K562 (cell line): ENCODE results near the gene ZNF71. TPM values are rescaled to one million over a fixed set of nuclear protein-coding genes. Genes with fewer than 3 reads are reported as not detected.

Source experiments
- ATAC-seq: fragments of 200-7000 bp; cut with Tn5 transposase; 3 replicates; pipeline ENCODE4 v1.9.1; 2020; ENCODE audit warnings: moderate library complexity
- BruUV-seq: library from RNA; stranded (reverse); fragments of 400-500 nt; replicated peaks from 2 replicates; lab custom pipeline; 2021; lab: Mats Ljungman, UMichigan
- CTCF ChIA-PET: fragments of 300-600 bp; formaldehyde crosslinking; extraction: SDS; loops from one replicate; lab custom pipeline; 2021; ENCODE audit warnings: low intra/inter-chr PET ratio; lab: Yijun Ruan, JAX
- POLR2A ChIA-PET: fragments of 300-600, 350-650 bp; sonication (Branson Sonifier 250); formaldehyde crosslinking; extraction: SDS; loops from one replicate; lab custom pipeline; 2021; ENCODE audit warnings: antibody characterized with exemption, inconsistent platforms; lab: Yijun Ruan, JAX
- DNase-seq, 4 experiments: peaks; one replicate each; pipeline versions ENCODE4 v3.0.0 to v3.0.0-alpha.2; 2011 to 2018; ENCODE audit warnings: low spot score in 3 of 4, mixed read lengths in 3 of 4; ENCODE audit errors: extremely low read depth in 1 of 4
- FAIRE-seq: peaks from 2 replicates; lab custom pipeline; 2011; peaks lifted over from hg19 to GRCh38; lab: Jason Lieb, UNC
- H2AFZ ChIP-seq: 2 replicates; pipeline ENCODE4 v1.6.0; 2011; ENCODE audit warnings: low read depth, low read length, control low read depth, inconsistent platforms
- H3K27ac ChIP-seq: fragments of 200-600 bp; 3 replicates; pipeline ENCODE4 v1.8.0; 2011; ENCODE audit warnings: low read depth, mild to moderate bottlenecking, control low read depth, inconsistent platforms, low read length, moderate library complexity, mixed read lengths; ENCODE audit errors: extremely low read depth
- H3K27me3 ChIP-seq, 2 experiments: fragments of 300-600 bp in 1 of 2; 2 replicates in 1 of 2; 3 replicates in 1 of 2; pipeline versions ENCODE4 v1.6.0 to v1.8.0; 2011; ENCODE audit warnings: inconsistent platforms in 2 of 2, low read length in 2 of 2, mild to moderate bottlenecking in 1 of 2, mixed read lengths in 1 of 2, moderate library complexity in 1 of 2; ENCODE audit not compliant: control insufficient read depth in 2 of 2, insufficient read depth in 2 of 2
- H3K36me3 ChIP-seq: fragments of 300-600 bp; 3 replicates; pipeline ENCODE4 v1.8.0; 2011; ENCODE audit warnings: mild to moderate bottlenecking, low read length, inconsistent platforms; ENCODE audit not compliant: control insufficient read depth, insufficient read depth
- H3K4me1 ChIP-seq, 2 experiments: fragments of 200-600 bp in 1 of 2; replicated peaks in 1 of 2; 2 replicates in 1 of 2; 3 replicates in 1 of 2; pipeline versions ENCODE4 v1.5.1 to v1.8.0; 2011; ENCODE audit warnings: inconsistent platforms in 2 of 2, low read length in 2 of 2, mild to moderate bottlenecking in 1 of 2, mixed read lengths in 1 of 2, moderate library complexity in 1 of 2; ENCODE audit not compliant: control insufficient read depth in 2 of 2, insufficient read depth in 2 of 2
- H3K4me2 ChIP-seq: 2 replicates; pipeline ENCODE4 v1.6.1; 2011; ENCODE audit warnings: low read length, control low read depth, inconsistent platforms, mixed read lengths; ENCODE audit not compliant: insufficient read depth
- H3K4me3 ChIP-seq: fragments of 200-600 bp; sonication (generic), shearing (Covaris generic); 2 replicates; pipeline ENCODE4 v1.5.1; 2016; ENCODE audit warnings: control low read depth, inconsistent platforms
- H3K79me2 ChIP-seq: fragments of 200-600 bp; 3 replicates; pipeline ENCODE4 v1.8.0; 2011; ENCODE audit warnings: low read length, inconsistent platforms; ENCODE audit not compliant: control insufficient read depth, insufficient read depth
- H3K9ac ChIP-seq, 2 experiments: 2 replicates each; pipeline versions ENCODE4 v1.6.0 to v1.6.1; 2011; ENCODE audit warnings: low read depth in 2 of 2, low read length in 2 of 2, control low read depth in 1 of 2, inconsistent platforms in 1 of 2, mild to moderate bottlenecking in 1 of 2, mixed read lengths in 1 of 2; ENCODE audit not compliant: insufficient read depth in 1 of 2
- H3K9me1 ChIP-seq: one replicate; pipeline ENCODE4 v1.6.0; 2011; ENCODE audit warnings: inconsistent platforms, mild to moderate bottlenecking, low read length, moderate library complexity; ENCODE audit not compliant: control insufficient read depth, insufficient read depth
- H3K9me3 ChIP-seq: replicated peaks from 2 replicates; pipeline ENCODE4 v1.5.1; 2011; ENCODE audit warnings: low read depth, low read length, inconsistent platforms; ENCODE audit not compliant: control insufficient read depth, insufficient read depth
- H4K20me1 ChIP-seq: replicated peaks from 2 replicates; pipeline ENCODE4 v1.6.1; 2011; ENCODE audit warnings: low read length, inconsistent platforms, mixed read lengths; ENCODE audit not compliant: control insufficient read depth, insufficient read depth
- ATF7 ChIP-seq: fragments of 450-650 bp; IDR thresholded peaks from 2 replicates; pipeline ENCODE4 v1.7.1; 2014; ENCODE audit warnings: mild to moderate bottlenecking, moderate library complexity
- GABPB2 ChIP-seq: fragments of 250-450 bp; sonication (Bioruptor Pico); conservative IDR thresholded peaks from 2 replicates; pipeline ENCODE4 v1.5.1; 2021; ENCODE audit warnings: mild to moderate bottlenecking
- MAFG ChIP-seq: fragments of 450-650 bp; conservative IDR thresholded peaks from 2 replicates; pipeline ENCODE4 v1.6.1; 2016; ENCODE audit warnings: missing genetic modification characterization, missing compliant biosample characterization
- PHF21A ChIP-seq: fragments of 450-650 bp; IDR thresholded peaks from 2 replicates; pipeline ENCODE4 v1.6.1; 2017; ENCODE audit warnings: low read depth, borderline replicate concordance
- RBM25 ChIP-seq: fragments of 200-400 bp; formaldehyde crosslinking; IDR thresholded peaks from 2 replicates; pipeline ENCODE4 v1.6.1; 2018; ENCODE audit warnings: low read length, low read depth, moderate library complexity; ENCODE audit not compliant: severe bottlenecking
- TEAD2 ChIP-seq: fragments of 450-650 bp; IDR thresholded peaks from 2 replicates; pipeline ENCODE4 v1.6.1; 2016; ENCODE audit warnings: missing genetic modification characterization, control low read depth, missing compliant biosample characterization
- TFAP4 ChIP-seq: sonication (generic); formaldehyde crosslinking; IDR thresholded peaks from 2 replicates; pipeline ENCODE4 v1.8.0; 2022; ENCODE audit warnings: missing genetic modification reagents, mild to moderate bottlenecking, moderate library complexity, borderline replicate concordance
- VEZF1 ChIP-seq: fragments of 200-800 bp; sonication (Bioruptor generic); IDR thresholded peaks from 2 replicates; pipeline ENCODE4 v1.6.1; 2017; ENCODE audit warnings: missing genetic modification characterization, missing compliant biosample characterization
- ZFP91 ChIP-seq: sonication (generic); formaldehyde crosslinking; IDR thresholded peaks from 2 replicates; pipeline ENCODE4 v1.8.0; 2022; ENCODE audit warnings: mild to moderate bottlenecking, missing genetic modification reagents
- WGBS: fragments of 100-300 bp; shearing (Covaris generic); methylation state at CpG from one replicate; pipeline ENCODE4 v1.1.6; 2016; ENCODE audit warnings: low coverage, mixed read lengths; ENCODE audit not compliant: insufficient coverage; ENCODE audit errors: missing lambda C conversion rate; 5-methylcytosine and 5-hydroxymethylcytosine counted together
- in situ Hi-C: fragments of 300-500 bp; cut with MboI; formaldehyde crosslinking; loops from 4 replicates; pipeline ENCODE4 v1.15.0; 2018; ENCODE audit warnings: inconsistent platforms, mixed read lengths
- intact Hi-C: fragments of 100-400 bp; cut with micrococcal nuclease; formaldehyde crosslinking; loops from 2 replicates; pipeline ENCODE4 v1.14.2; 2022
- polyA plus RNA-seq, 8 experiments: library from polyadenylated mRNA; depleted of rRNA in 4 of 8; stranded (reverse) in 5 of 8; unstranded in 3 of 8; fragments of >200 nt; fragmentation: Nextera tagmentation in 2 of 8; fragmentation: Illumina TruSeq in 1 of 8; extraction: Ambion mirVana in 2 of 8; extraction: Trizol in 1 of 8; gene quantifications; 2 replicates each; pipeline versions ENCODE4 v1.2.1 to v1.2.3, GENCODE V29; 2011 to 2014; ENCODE audit warnings: inconsistent platforms in 1 of 8, missing spikeins in 1 of 8
- total RNA-seq, 7 experiments: library from RNA; depleted of rRNA in 6 of 7; stranded (reverse); fragments of >200 nt in 6 of 7; fragmentation: Illumina TruSeq in 2 of 7; extraction: Trizol in 2 of 7; gene quantifications; 2 replicates each; pipeline versions ENCODE4 v1.2.1 to v1.2.3, GENCODE V29; 2011 to 2021; ENCODE audit warnings: low replicate concordance in 1 of 7
- TF ChIP-seq, protein P1 (sequence below): fragments of 150-350 bp; IDR thresholded peaks from 2 replicates; pipeline ENCODE4 v1.6.1; 2014; ENCODE audit warnings: low read depth, mild to moderate bottlenecking, low read length, borderline replicate concordance
- TF ChIP-seq, protein P2 (sequence below): sonication (generic); formaldehyde crosslinking; IDR thresholded peaks from 2 replicates; pipeline ENCODE4 v1.8.1; 2022; ENCODE audit warnings: missing genetic modification reagents
- TF ChIP-seq, protein P3 (sequence below): fragments of 250-450 bp; sonication (Bioruptor Pico); IDR thresholded peaks from 2 replicates; pipeline ENCODE4 v1.8.0; 2021; ENCODE audit warnings: moderate library complexity, mild to moderate bottlenecking, inconsistent platforms

ZNF71 gene
- total and polyA plus RNA-seq, 9 of the 15 experiments (the other 6 are each of a cell fraction or from before 2014, with no cell fraction given) = 0.04 to 0.13 (median 0.06) TPM; not detected in 4

DNA sequence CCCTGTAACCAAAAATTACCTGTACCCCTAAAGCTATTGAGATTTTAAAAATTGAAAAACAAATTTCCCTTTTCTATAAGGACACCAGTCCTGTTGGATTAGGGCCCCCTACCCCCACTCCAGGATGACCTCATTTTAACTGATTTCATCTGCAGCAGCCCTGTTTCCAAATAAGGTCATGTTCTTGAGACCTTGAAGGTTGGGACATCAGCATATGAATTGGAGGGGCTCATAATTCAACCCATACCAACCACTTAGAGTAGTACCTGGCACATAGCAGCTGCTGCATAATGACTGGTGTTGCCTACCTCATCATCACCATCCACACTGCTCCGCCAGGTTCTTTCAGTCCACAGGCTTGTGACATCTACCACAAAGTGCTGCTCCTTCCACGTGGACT, 17.6 kb downstream of the ZNF71 start (continued):
- TF ChIP-seq, protein P1, sequence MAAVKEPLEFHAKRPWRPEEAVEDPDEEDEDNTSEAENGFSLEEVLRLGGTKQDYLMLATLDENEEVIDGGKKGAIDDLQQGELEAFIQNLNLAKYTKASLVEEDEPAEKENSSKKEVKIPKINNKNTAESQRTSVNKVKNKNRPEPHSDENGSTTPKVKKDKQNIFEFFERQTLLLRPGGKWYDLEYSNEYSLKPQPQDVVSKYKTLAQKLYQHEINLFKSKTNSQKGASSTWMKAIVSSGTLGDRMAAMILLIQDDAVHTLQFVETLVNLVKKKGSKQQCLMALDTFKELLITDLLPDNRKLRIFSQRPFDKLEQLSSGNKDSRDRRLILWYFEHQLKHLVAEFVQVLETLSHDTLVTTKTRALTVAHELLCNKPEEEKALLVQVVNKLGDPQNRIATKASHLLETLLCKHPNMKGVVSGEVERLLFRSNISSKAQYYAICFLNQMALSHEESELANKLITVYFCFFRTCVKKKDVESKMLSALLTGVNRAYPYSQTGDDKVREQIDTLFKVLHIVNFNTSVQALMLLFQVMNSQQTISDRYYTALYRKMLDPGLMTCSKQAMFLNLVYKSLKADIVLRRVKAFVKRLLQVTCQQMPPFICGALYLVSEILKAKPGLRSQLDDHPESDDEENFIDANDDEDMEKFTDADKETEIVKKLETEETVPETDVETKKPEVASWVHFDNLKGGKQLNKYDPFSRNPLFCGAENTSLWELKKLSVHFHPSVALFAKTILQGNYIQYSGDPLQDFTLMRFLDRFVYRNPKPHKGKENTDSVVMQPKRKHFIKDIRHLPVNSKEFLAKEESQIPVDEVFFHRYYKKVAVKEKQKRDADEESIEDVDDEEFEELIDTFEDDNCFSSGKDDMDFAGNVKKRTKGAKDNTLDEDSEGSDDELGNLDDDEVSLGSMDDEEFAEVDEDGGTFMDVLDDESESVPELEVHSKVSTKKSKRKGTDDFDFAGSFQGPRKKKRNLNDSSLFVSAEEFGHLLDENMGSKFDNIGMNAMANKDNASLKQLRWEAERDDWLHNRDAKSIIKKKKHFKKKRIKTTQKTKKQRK = no peak
- no peak for TF ChIP-seq ATF7
- TF ChIP-seq ZFP91 = no peak
- TF ChIP-seq TEAD2 = no peak

DNA sequence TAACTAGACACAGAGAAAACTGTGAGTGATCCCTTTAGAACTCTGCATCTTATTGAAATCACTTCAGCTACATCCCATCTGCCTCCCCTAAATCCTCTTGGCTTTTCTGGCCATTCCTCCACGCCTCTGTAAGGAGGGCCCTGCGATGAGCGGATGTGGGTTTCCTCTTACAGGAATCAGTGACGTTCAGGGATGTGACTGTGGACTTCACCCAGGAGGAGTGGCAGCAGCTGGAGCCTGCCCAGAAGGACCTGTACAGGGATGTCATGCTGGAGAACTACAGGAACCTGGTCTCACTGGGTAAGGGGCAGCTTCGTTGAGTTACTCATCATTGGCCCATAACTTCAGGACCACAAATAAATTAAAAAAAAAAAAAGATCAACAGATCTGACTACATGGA, 18.5 kb downstream of the ZNF71 start:
- H3K27ac ChIP-seq = no peak overlapping the region
- CTCF ChIA-PET = no interaction called here
- no TSS peak for BruUV-seq
- H3K9ac ChIP-seq = no peak overlapping the region
- ATAC-seq = no peak
- H3K4me2 ChIP-seq = no peak overlapping the region
- DNase-seq = no peak
- no peak overlapping the region for H2AFZ ChIP-seq
- WGBS = 0% methylated on average over 5 of the region's 5 CpGs
- H3K9me1 ChIP-seq = no peaks in the 10 kb centered on the region
- POLR2A ChIA-PET = interaction anchor here (0.8 kb wide), 1 partner anchor 603 kb away, joined by 6 read pairs; no protein-coding TSS in a partner anchor
- in situ Hi-C loops = no loop called here
- no peaks in the 10 kb centered on the region for H3K79me2 ChIP-seq
- H3K36me3 ChIP-seq = no peaks in the 10 kb centered on the region
- no peaks in the 10 kb centered on the region; the same call in 1 of the 2 replicates for H3K9me3 ChIP-seq
- no peaks in the 10 kb centered on the region for H4K20me1 ChIP-seq
- H3K4me1 ChIP-seq = no peaks in the 10 kb centered on the region
- intact Hi-C loops = no loop called here
- H3K27me3 ChIP-seq = no peaks in the 10 kb centered on the region
- no peak overlapping the region for H3K4me3 ChIP-seq
- no peak for FAIRE-seq
- TF ChIP-seq MAFG (tag) (no peak), TFAP4 (CRISPR knock-in tag) (no peak), VEZF1 (CRISPR knock-in tag) (no peak), RBM25 (no peak), GABPB2 (CRISPR knock-in tag) (no peak), PHF21A (no peak)
- TF ChIP-seq, protein P2, sequence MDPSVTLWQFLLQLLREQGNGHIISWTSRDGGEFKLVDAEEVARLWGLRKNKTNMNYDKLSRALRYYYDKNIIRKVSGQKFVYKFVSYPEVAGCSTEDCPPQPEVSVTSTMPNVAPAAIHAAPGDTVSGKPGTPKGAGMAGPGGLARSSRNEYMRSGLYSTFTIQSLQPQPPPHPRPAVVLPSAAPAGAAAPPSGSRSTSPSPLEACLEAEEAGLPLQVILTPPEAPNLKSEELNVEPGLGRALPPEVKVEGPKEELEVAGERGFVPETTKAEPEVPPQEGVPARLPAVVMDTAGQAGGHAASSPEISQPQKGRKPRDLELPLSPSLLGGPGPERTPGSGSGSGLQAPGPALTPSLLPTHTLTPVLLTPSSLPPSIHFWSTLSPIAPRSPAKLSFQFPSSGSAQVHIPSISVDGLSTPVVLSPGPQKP (CRISPR knock-in tag) = no peak
- TF ChIP-seq, protein P3, sequence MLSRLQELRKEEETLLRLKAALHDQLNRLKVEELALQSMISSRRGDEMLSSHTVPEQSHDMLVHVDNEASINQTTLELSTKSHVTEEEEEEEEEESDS (CRISPR knock-in tag) = no peak
